GM21447 (cell line): ENCODE results near the gene ANKRD40CL.
"Not testable (repeated sequence)": the region's sequence is repeated elsewhere in the genome, so short reads cannot be mapped to it uniquely, and the experiment has no call there.

Source experiments
- ATAC-seq: cut with Tn5 transposase; IDR thresholded peaks from one replicate; pipeline ENCODE4 v1.9.1; 2021; ENCODE audit not compliant: unreplicated experiment

Gene ANKRD40CL

GRCh38 chr17:50767446-50767845 lies at the start of gene ANKRD40CL:
TSS of gene ANKRD40CL (minus strand) at chr17:50767518. CDS start at chr17:50766913, 605 bp downstream.
- ATAC-seq, result no peak

- ATAC-seq, result no peak
These were observed 49.0 kb upstream of the ANKRD40CL start for GRCh38 chr17:50816271-50816670.

- ATAC-seq, result no peak
These were observed 48.1 kb upstream of the ANKRD40CL start for GRCh38 chr17:50815400-50815799.

DNA sequence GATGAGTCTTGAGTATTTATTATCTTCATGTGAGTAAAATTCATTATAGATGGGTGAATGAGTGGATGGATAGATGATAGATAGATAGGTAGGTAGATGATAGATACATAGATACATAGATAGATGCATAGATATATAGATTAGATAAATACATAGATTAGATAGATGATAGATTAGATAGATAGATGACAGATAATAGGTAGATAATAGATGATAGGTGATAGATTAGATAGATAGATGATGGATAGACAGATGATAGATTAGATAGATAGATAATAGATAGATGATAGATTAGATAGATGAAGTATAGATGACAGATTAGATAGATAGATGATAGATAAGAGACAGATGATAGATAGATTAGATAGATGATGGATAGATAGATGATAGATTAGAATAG lies 46.3 kb upstream of the ANKRD40CL start:
- ATAC-seq, result no peak

DNA sequence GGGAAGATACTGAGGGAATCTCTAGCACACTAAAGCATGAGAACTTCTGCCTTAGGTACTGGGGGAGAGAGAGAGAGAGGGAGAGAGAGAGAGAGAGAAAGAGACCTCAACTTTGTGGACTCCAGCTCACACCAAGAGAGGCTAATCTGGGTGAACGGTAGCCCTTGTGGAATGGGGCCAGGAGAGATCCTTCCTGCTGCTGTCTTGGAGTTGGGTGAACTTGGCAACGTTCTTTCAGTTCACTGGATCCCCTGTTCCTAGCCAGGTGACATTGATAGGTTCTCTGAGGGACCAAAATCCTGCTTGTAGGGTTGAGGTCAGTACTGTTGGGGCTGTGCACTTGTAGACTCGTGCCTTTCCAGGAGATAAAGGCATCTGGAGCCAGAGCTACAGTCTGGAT lies 41.6 kb upstream of the ANKRD40CL start:
- no peak for ATAC-seq

- no peak for ATAC-seq
These were observed 41.1 kb upstream of the ANKRD40CL start for GRCh38 chr17:50808413-50808812.

DNA sequence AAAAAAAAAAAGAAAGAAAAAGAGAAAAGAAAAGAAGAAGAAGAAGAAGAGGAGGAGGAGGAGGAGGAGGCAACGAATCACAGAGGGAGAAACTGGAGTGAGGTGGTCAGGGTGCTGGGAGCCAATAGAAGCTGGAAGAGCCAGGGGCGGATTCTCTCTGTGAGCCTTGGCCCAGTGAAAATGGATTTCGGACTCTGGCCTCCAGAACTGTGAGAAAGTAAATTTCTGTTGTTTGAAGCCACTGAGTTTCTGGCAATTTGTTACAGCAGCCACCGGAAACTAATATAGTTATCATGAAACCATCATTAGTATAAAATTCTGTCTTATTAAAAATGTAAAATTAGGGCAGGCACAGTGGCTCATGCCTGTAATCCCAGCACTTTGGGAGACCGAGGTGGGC lies 40.4 kb upstream of the ANKRD40CL start:
- no peak for ATAC-seq

DNA sequence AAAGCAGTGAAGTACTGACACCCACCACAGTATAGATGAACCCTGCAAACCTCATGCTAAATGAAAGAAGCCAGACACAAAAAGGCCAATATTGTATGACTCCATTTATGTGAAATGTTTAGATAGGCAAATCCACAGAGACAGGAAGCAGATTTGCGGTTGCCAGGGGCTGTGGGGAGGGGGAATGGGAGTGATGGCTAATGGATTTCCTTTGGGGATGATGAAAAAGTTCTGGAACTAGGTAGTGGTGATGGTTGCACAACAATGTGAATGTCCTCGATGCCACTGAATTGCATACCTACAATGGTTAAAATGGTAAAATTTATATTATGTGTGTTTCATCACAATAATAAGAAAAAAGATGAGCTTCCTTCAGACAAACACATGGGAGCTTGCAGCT lies 39.7 kb upstream of the ANKRD40CL start:
- ATAC-seq, result no peak

DNA sequence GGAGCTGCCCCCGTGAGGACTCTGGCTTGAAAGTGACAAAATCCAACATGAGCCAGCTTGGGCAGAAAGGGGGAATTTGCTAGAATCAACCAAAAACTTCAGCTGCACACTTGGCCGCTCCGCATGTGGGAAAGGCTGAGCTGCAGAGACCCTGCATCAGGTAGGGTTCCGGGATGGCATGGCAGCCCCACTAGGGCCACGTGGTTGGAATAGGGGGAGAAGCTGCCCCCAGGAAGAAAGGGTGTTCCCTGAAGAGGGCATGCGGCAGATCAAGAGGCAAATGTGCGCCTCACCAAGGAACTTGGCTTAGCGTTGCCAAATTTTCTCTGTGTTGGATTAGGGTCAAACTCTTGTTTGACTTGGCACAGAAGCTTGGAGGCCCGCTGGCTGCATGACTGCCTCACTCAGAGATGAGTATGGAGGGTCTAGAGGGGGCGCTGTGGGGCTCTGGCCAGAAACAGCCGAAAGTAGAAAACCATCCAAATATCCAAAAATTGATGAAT lies 38.9 kb upstream of the ANKRD40CL start:
- no peak for ATAC-seq

GRCh38 chr17:50805486-50805885 lies 38.2 kb upstream of the ANKRD40CL start:
- no peak for ATAC-seq

DNA sequence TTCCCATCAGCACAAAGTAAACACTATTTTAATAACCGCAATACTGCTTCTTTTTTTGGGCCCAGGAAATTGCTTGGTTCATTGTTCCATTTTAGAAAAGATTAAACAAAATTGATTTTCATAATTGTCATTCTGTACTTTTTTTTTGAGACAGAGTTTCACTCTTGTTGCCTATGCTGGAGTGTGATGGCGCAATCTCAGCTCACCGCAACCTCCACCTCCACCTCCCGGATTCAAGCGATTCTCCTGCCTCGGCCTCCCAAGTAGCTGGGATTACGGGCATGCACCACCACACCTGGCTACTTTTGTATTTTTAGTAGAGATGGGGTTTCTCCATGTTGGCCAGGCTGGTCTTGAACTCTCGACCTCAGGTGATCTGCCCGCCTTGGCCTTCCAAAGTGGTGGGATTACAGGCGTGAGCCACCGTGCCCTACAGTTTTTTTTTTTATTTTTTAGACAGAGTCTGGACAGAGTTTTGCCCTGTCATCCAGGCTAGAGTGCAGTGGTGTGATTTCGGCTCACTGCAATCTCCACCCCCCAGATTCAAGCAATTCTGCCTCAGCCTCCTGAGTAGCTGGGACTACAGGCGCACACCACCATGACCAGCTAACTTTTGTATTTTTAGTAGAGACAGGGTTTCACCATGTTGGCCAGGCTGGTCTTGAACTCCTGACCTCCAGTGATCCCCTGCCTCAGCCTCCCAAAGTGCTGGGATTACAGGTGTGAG lies 37.6 kb upstream of the ANKRD40CL start:
- ATAC-seq, result not testable (repeated sequence)

DNA sequence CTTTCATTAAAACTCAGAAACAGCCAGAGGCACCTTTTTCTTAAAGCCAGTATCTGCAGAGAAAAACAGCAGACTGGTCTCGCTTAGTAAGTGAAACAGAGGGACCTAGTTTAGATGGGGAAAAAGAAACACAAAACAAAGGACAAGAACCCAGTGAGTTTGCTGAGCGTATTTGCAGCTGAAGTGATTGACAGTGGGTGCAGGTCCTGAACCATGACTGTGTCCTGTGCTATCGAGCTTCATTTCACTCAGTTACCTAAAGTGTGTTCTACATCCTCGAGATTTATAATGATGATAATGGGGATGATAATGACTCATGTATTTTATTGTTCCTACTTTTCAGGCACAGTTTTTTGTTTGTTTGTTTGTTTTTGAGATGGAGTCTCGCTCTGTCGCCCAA lies 36.4 kb upstream of the ANKRD40CL start:
- ATAC-seq, result no peak

DNA sequence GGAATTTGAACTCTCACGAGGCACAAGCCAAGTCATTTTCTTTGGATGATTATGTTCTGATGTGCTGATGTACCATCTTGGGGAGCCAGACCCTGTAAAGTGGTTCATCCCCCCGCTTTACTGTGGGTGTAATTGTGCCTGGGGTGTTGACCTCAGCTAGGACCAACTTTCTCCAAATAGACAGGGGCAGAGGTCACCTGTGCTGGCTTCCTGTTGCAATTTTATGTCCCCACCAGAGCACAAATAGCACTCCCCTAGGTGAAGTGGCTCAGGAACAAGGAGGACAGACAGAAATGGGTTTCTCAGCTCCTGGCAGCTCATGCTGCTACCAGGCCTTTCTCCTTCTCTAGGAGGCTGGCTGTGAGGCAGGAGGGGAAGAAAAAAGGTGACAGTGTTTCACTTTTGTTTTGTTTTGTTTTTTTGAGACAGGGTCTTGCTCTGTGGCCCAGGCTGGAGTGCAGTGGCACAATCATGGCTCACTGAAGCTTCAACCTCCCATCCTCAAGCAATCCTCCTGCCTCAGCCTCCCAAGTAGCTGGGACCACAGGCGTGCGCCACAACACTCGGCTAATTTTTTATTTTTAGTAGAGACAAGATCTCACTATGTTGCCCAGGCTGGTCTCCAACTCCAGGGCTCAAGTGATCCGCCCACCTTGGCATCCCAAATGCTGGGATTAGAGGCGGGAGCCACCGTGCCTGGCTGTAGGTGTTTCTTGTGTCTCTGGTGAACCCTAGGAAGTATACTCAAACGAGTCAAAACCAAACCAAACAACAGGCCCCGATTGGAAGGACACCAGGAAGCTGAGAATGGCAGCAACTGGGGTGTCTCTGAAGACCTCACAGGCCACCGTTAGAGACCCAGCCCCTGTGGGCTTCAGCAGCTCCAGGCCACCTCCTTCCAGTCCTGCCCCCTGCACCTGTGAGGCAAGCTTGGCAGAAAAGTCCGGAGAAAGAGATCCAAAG lies 35.6 kb upstream of the ANKRD40CL start:
- no peak for ATAC-seq

DNA sequence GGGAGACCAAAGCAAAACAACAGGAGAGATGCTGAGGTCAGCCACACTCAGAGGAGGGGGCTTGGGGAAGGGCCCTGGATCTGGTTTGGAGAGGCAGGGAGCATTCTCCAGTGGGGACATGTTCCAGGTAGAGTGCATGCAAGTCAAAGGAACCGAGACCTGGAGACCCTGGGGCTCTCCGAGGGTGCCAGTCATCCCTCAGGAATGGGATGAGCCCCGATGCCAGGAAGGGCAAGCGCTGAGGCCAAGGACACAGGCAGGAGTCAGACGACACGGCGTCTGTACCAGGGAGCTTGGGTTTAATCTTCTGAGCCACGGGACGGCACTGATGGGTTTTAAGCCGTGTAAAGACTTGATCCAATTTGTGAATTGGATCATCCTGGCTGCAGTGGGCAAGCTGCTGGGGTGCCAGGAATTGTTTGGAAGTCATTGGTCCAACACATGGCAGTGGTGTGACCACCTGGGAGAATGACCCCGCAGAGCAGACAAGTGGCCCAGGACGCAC lies 32.9 kb upstream of the ANKRD40CL start:
- ATAC-seq, result no peak

DNA sequence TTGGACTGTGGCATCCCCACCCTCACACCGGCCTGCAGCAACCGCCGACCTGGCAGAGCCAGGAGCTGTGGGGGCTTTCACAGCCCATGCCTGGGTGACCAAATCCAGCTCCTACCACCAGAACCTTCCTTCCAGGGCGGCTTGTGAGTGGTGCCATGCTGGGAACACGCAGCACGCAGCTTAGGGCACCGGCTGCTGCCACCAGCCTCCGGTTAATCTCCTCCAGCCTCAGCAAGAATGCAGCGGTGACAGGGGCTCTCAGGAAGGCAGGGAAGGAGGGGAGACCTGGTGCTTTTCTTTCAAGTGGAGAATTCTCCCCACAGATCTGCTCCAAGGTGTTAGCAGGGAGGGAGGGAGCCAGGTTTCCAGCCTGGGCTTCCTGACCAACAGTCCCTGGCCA lies 32.3 kb upstream of the ANKRD40CL start:
- no peak for ATAC-seq

- no peak for ATAC-seq
These were observed 31.3 kb upstream of the ANKRD40CL start for GRCh38 chr17:50798424-50799288.

GRCh38 chr17:50797135-50797810 lies 30.0 kb upstream of the ANKRD40CL start:
- no peak for ATAC-seq

GRCh38 chr17:50794361-50794760 lies 27.0 kb upstream of the ANKRD40CL start:
- ATAC-seq, result no peak

- no peak for ATAC-seq
These were observed 25.7 kb upstream of the ANKRD40CL start for GRCh38 chr17:50793007-50793406.

- ATAC-seq, result no peak
These were observed 24.8 kb upstream of the ANKRD40CL start for GRCh38 chr17:50792132-50792531.
